ENCODE data around the gene CERS3.
"Not testable (repeated sequence)": the region's sequence is repeated elsewhere in the genome, so short reads cannot be mapped to it uniquely, and the experiment has no call there.

Gene CERS3

GRCh38 chr15:100457201-100457600, 71.5 kb downstream of the CERS3 start:
- H3K4me3 ChIP-seq (ENCODE audit: low read depth, low read length): no peak overlapping the region
- ChIA-PET POLR2A (no interaction called here), CTCF (no interaction called here)
- no peak for DNase-seq (ENCODE audit: low read depth, low spot score)
- TF ChIP-seq CTCF (IDR thresholded peaks at IDR 0.05; ENCODE audit: insufficient read depth, low read length, missing control alignments): no peak

GRCh38 chr15:100454148-100454547, 74.6 kb downstream of the CERS3 start:
- TF ChIP-seq CTCF (IDR thresholded peaks at IDR 0.05; ENCODE audit: insufficient read depth, low read length, missing control alignments): no peak
- no peak overlapping the region for H3K4me3 ChIP-seq (ENCODE audit: low read depth, low read length)
- POLR2A ChIA-PET: no interaction called here
- CTCF ChIA-PET: no interaction called here
- DNase-seq (ENCODE audit: low read depth, low spot score): no peak

GRCh38 chr15:100448481-100448880, 80.3 kb downstream of the CERS3 start:
- CTCF ChIA-PET: no interaction called here
- no peak for TF ChIP-seq CTCF (IDR thresholded peaks at IDR 0.05; ENCODE audit: insufficient read depth, low read length, missing control alignments)
- POLR2A ChIA-PET: no interaction called here
- DNase-seq (ENCODE audit: low read depth, low spot score): no peak
- no peak overlapping the region for H3K4me3 ChIP-seq (ENCODE audit: low read depth, low read length)

GRCh38 chr15:100441063-100441462, 87.7 kb downstream of the CERS3 start:
- H3K4me3 ChIP-seq (ENCODE audit: low read depth, low read length); CTCF ChIA-PET; DNase-seq (ENCODE audit: low read depth, low spot score); POLR2A ChIA-PET: not testable (repeated sequence)

GRCh38 chr15:100439514-100439913, 89.2 kb downstream of the CERS3 start:
- POLR2A ChIA-PET: no interaction called here
- no peak overlapping the region for H3K4me3 ChIP-seq (ENCODE audit: low read depth, low read length)
- CTCF ChIA-PET: no interaction called here
- no peak for TF ChIP-seq CTCF (IDR thresholded peaks at IDR 0.05; ENCODE audit: insufficient read depth, low read length, missing control alignments)
- no peak for DNase-seq (ENCODE audit: low read depth, low spot score)

GRCh38 chr15:100438570-100438969, 90.2 kb downstream of the CERS3 start:
- no peak overlapping the region for H3K4me3 ChIP-seq (ENCODE audit: low read depth, low read length)
- no peak for TF ChIP-seq CTCF (IDR thresholded peaks at IDR 0.05; ENCODE audit: insufficient read depth, low read length, missing control alignments)
- ChIA-PET CTCF (no interaction called here), POLR2A (no interaction called here)
- no peak for DNase-seq (ENCODE audit: low read depth, low spot score)

GRCh38 chr15:100437261-100437660, 91.5 kb downstream of the CERS3 start:
- no peak for TF ChIP-seq CTCF (IDR thresholded peaks at IDR 0.05; ENCODE audit: insufficient read depth, low read length, missing control alignments)
- no peak for DNase-seq (ENCODE audit: low read depth, low spot score)
- ChIA-PET POLR2A (no interaction called here), CTCF (no interaction called here)
- H3K4me3 ChIP-seq (ENCODE audit: low read depth, low read length): no peak overlapping the region

Measured in AG04449 (cell line).